OCI-LY7 (cell line): Measurements from ENCODE around the gene RSKR. TPM values are rescaled to one million over a fixed set of nuclear protein-coding genes. Genes with fewer than 3 reads are reported as not detected.

Experiments
- BruUV-seq: library from RNA; stranded (reverse); fragments of 400-500 nt; replicated peaks from 2 replicates; lab custom pipeline; 2021; lab: Mats Ljungman, UMichigan
- CTCF ChIA-PET: fragments of 300-600 bp; sonication (Branson Sonifier 250); formaldehyde crosslinking; loops from one replicate; lab custom pipeline; 2022; ENCODE audit warnings: antibody characterized with exemption; ENCODE audit not compliant: unreplicated experiment; lab: Charles Lee
- POLR2A ChIA-PET: fragments of 300-600 bp; sonication (Branson Sonifier 250); formaldehyde crosslinking; loops from one replicate; lab custom pipeline; 2022; ENCODE audit warnings: antibody characterized with exemption; lab: Charles Lee
- DNase-seq: peaks from one replicate; pipeline ENCODE4 v3.0.0-alpha.2; 2015; ENCODE audit warnings: low spot score
- H2AFZ ChIP-seq: fragments of 200-600 bp; sonication (generic), shearing (Covaris generic); 2 replicates; pipeline ENCODE4 v1.6.1; 2014; ENCODE audit warnings: mild to moderate bottlenecking, antibody characterized with exemption, low read length, moderate library complexity
- H3K27ac ChIP-seq: fragments of 200-600 bp; sonication (generic); 2 replicates; pipeline ENCODE4 v1.5.1; 2014; ENCODE audit warnings: mixed run types, low read depth, mild to moderate bottlenecking, moderate library complexity, low read length, inconsistent platforms; ENCODE audit not compliant: poor library complexity, severe bottlenecking
- H3K36me3 ChIP-seq: fragments of 200-600 bp; sonication (generic); 2 replicates; pipeline ENCODE4 v1.6.1; 2014; ENCODE audit warnings: mild to moderate bottlenecking, antibody characterized with exemption, low read length, moderate library complexity, mixed read lengths; ENCODE audit not compliant: insufficient read depth
- H3K4me1 ChIP-seq: fragments of 200-600 bp; sonication (generic); 2 replicates; pipeline ENCODE4 v1.5.1; 2014; ENCODE audit warnings: mild to moderate bottlenecking, low read length; ENCODE audit not compliant: insufficient read depth, poor library complexity, severe bottlenecking
- H3K4me2 ChIP-seq: fragments of 200-600 bp; sonication (generic); 2 replicates; pipeline ENCODE4 v1.6.1; 2014; ENCODE audit warnings: mild to moderate bottlenecking, low read length
- H3K4me3 ChIP-seq: fragments of 200-600 bp; sonication (generic); 2 replicates; pipeline ENCODE4 v1.5.1; 2014; ENCODE audit warnings: mild to moderate bottlenecking, low read depth, low read length; ENCODE audit not compliant: poor library complexity, severe bottlenecking
- H3K79me2 ChIP-seq: fragments of 200-600 bp; sonication (generic); 2 replicates; pipeline ENCODE4 v1.6.1; 2016; ENCODE audit warnings: low read depth, mild to moderate bottlenecking, low read length, moderate library complexity, mixed read lengths; ENCODE audit not compliant: insufficient read depth
- H3K9me2 ChIP-seq: fragments of 200-600 bp; sonication (generic); 2 replicates; pipeline ENCODE4 v1.6.1; 2016; ENCODE audit warnings: mild to moderate bottlenecking, low read length, mixed read lengths; ENCODE audit not compliant: insufficient read depth
- H3K9me3 ChIP-seq: fragments of 200-600 bp; sonication (generic); 2 replicates; pipeline ENCODE4 v1.6.1; 2014; ENCODE audit warnings: mild to moderate bottlenecking, mixed run types, low read length, mixed read lengths
- H4K20me1 ChIP-seq: fragments of 200-600 bp; sonication (generic); 2 replicates; pipeline ENCODE4 v1.6.1; 2014; ENCODE audit warnings: mild to moderate bottlenecking, antibody characterized with exemption, low read length, moderate library complexity, mixed read lengths; ENCODE audit not compliant: insufficient read depth
- EZH2phosphoT487 ChIP-seq: fragments of 200-600 bp; sonication (generic); IDR thresholded peaks from 2 replicates; pipeline ENCODE4 v1.6.1; 2018; ENCODE audit warnings: low read depth, borderline replicate concordance, mild to moderate bottlenecking, mixed run types, antibody characterized with exemption, low read length, moderate library complexity, mixed read lengths
- intact Hi-C: fragments of 100-400 bp; cut with micrococcal nuclease; formaldehyde crosslinking; loops from one replicate; pipeline ENCODE4 v1.10.0; 2022; ENCODE audit not compliant: unreplicated experiment
- total RNA-seq, 2 experiments: library from RNA; depleted of rRNA in 1 of 2; stranded (reverse); fragments of >200 nt in 1 of 2; shearing (Covaris generic) in 1 of 2; gene quantifications; 2 replicates each; pipeline ENCODE4 v1.2.3, GENCODE V29; 2014 to 2022
- TF ChIP-seq, protein P1 (sequence below): fragments of 200-600 bp; sonication (generic); conservative IDR thresholded peaks from 2 replicates; pipeline ENCODE4 v1.5.1; 2014; ENCODE audit warnings: mild to moderate bottlenecking, antibody characterized with exemption, low read length, moderate library complexity, mixed read lengths

Gene RSKR
- total RNA-seq, 2 experiments from 2014 or later, result 30.4 to 59.6 TPM

DNA sequence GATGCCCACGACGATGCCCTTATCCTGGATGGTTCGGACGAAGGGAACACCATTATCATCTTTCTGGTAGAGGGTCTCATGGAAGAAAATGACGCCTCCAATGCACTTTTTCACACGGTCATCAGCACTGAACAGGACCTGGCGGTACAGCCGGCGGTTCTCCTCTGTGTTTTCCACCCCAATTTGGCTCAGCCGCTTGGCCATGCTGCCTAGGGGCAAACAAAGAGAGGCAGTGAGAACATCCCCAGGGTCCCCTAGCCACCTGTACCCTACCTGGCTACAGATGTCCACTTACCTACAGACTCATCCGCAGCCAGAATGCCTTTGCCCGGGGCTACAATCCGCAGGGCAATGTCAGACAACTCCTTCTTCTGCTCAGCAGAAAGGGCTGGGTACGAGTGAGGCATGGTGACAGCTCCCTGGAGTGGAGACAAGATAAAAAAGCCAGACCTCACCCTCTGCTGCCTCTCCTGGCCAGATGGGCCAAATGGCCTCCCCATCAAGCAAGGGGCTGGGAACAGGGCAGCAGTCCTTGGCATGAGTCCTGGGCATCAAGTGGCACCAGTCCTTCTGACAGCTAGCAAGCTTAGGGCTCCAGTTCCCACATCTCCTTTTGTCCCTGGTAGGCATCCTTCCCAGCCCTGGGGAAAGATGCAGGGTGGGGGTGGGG, 38.7 kb downstream of the RSKR start:
- ChIA-PET CTCF (interaction anchor here (0.6 kb wide), 1 partner anchor 67 kb away, joined by 3 read pairs; no protein-coding TSS in a partner anchor), POLR2A (interaction anchor here (0.6 to 1.4 kb wide), 3 partner anchors 10 to 23 kb away, joined by 3 read pairs; no protein-coding TSS in a partner anchor)
- Histone ChIP-seq H3K4me1 (peaks cover 20% of the 10 kb centered on the region), H3K9me3 (no peaks in the 10 kb centered on the region), H3K4me2 (no peak overlapping the region), H3K9me2 (no peaks in the 10 kb centered on the region), H3K36me3 (peaks cover 55% of the 10 kb centered on the region), H3K79me2 (no peaks in the 10 kb centered on the region), H3K27ac (no peak overlapping the region), H3K4me3 (no peak overlapping the region), H2AFZ (no peak overlapping the region), H4K20me1 (no peaks in the 10 kb centered on the region)
- intact Hi-C loops, result no loop called here
- no peak for DNase-seq
- no TSS peak for BruUV-seq
- TF ChIP-seq, protein P1, sequence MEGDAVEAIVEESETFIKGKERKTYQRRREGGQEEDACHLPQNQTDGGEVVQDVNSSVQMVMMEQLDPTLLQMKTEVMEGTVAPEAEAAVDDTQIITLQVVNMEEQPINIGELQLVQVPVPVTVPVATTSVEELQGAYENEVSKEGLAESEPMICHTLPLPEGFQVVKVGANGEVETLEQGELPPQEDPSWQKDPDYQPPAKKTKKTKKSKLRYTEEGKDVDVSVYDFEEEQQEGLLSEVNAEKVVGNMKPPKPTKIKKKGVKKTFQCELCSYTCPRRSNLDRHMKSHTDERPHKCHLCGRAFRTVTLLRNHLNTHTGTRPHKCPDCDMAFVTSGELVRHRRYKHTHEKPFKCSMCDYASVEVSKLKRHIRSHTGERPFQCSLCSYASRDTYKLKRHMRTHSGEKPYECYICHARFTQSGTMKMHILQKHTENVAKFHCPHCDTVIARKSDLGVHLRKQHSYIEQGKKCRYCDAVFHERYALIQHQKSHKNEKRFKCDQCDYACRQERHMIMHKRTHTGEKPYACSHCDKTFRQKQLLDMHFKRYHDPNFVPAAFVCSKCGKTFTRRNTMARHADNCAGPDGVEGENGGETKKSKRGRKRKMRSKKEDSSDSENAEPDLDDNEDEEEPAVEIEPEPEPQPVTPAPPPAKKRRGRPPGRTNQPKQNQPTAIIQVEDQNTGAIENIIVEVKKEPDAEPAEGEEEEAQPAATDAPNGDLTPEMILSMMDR, result 0 out of 2 replicates have a peak, but pooled peaks have one; percentile 27
- TF ChIP-seq EZH2phosphoT487, result no peak

DNA sequence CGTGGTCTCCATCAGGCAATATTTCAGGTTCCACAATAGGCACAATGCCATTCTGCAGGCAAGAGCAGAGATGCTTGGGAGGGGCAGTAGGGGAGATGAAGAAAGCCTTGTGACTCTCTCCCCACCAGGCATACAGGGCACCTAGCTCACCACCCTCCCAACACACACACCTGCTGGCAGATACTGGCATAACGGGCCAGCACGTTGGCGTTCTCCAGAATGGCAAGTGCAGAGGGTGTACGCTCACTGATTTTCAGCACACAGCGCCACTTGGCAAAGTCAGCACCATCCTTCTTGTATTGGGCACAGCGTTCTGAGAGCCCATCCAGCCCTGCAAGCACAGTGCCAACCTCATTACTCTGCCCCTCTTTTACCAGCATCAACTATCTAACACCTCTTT, 39.5 kb downstream of the RSKR start:
- TF ChIP-seq EZH2phosphoT487, result no peak
- TF ChIP-seq, protein P1, result no peak
- intact Hi-C loops, result no loop called here
- POLR2A ChIA-PET, result no interaction called here
- BruUV-seq, result no TSS peak
- CTCF ChIA-PET, result no interaction called here
- no peak overlapping the region for H3K4me3 ChIP-seq
- no peaks in the 10 kb centered on the region for H4K20me1 ChIP-seq
- H3K27ac ChIP-seq, result no peak overlapping the region
- no peaks in the 10 kb centered on the region for H3K9me2 ChIP-seq
- no peak for DNase-seq
- H3K9me3 ChIP-seq, result no peaks in the 10 kb centered on the region
- no peaks in the 10 kb centered on the region for H3K79me2 ChIP-seq
- no peak overlapping the region for H2AFZ ChIP-seq
- no peak overlapping the region for H3K4me2 ChIP-seq
- peaks cover 47% of the 10 kb centered on the region for H3K36me3 ChIP-seq
- H3K4me1 ChIP-seq, result peaks cover 21% of the 10 kb centered on the region

DNA sequence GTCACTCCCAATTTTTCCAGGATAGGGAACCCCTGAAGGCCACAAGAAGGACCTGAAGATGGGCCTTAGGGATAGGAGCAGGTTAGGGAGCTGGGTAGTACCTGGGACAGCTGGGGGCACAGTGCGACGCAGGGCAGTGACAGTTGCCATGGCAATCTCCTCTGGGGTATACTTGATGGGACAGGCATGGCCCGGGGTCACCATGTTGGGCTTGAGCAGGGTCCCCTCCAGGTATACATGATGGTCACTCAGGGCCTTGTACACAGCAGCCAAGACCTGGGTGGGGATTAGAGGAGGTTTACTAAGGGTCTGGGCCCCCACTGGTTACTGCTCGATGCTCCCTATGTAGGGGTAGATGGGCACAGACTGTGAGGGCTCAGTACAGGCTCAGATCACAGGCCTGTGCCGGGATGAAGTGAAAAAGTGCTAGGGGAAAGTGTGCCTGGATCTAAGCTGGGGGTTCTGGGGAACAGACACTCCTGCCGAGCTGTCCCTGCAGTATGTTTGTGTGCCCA, 40.0 kb downstream of the RSKR start:
- H3K4me3 ChIP-seq, result no peak overlapping the region
- H3K4me1 ChIP-seq, result peaks cover 23% of the 10 kb centered on the region
- peaks cover 42% of the 10 kb centered on the region for H3K36me3 ChIP-seq
- H3K27ac ChIP-seq, result no peak overlapping the region
- no peaks in the 10 kb centered on the region for H4K20me1 ChIP-seq
- H3K4me2 ChIP-seq, result no peak overlapping the region
- intact Hi-C loops, result no loop called here
- no peak for TF ChIP-seq EZH2phosphoT487
- TF ChIP-seq, protein P1, result no peak
- CTCF ChIA-PET, result no interaction called here
- POLR2A ChIA-PET, result interaction anchor here (0.5 kb wide), 1 partner anchor 23 kb away, joined by 3 read pairs; no protein-coding TSS in a partner anchor
- no peaks in the 10 kb centered on the region for H3K79me2 ChIP-seq
- H2AFZ ChIP-seq, result no peak overlapping the region
- no peaks in the 10 kb centered on the region for H3K9me3 ChIP-seq
- DNase-seq, result no peak
- H3K9me2 ChIP-seq, result no peaks in the 10 kb centered on the region
- no TSS peak for BruUV-seq
